Measurements from ENCODE around the gene NAMPT.

Gene NAMPT

DNA sequence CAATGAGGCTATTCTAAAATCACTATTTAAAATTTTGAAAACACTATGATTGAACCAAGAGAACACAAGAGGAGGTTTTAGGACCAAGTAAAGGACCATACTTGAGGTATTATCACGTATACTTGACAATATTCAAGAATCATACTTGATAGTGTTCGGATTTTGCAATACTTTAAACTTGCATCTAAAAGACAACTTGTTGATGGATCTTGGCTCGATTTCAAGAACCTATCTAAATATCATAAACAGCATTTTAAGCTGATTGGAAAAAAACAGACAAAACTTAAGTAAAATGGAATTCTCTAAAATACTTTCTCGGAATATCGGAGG lies 1.3 kb downstream of the NAMPT start:
- Histone ChIP-seq H3K4me1 (ENCODE audit: insufficient read depth, low read length, severe bottlenecking) (peaks cover 40% of the 10 kb centered on the region), H3K27ac (ENCODE audit: low read depth, low read length, poor library complexity, severe bottlenecking) (peak overlapping the region; percentile 21), H3K9me3 (ENCODE audit: low read length) (no peaks in the 10 kb centered on the region)

DNA sequence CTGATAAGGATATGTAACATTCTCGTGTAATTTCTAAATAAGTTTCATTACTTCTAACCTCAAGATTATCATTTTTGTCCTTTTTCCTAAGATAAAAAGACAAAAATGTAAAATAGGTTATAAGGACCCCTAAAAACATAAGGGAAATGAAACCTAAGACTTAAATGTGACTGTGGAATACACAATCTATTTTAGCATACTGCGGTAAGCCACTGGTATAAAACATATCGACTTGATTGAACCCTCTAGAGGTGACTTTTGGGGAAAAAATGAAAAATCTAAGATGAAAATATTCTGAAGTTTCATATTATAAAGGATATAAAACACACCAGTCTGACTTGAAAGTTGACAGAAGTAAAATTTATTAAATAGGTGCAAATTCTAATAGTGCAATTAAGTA lies 1.9 kb downstream of the NAMPT start:
- Histone ChIP-seq H2AFZ (ENCODE audit: low read length) (no peak overlapping the region), H3K27ac (ENCODE audit: low read depth, low read length, poor library complexity, severe bottlenecking) (no peak overlapping the region), H3K9me2 (ENCODE audit: low read depth, low read length) (no peaks in the 10 kb centered on the region), H4K20me1 (ENCODE audit: insufficient read depth, low read length) (no peaks in the 10 kb centered on the region), H3K36me3 (ENCODE audit: insufficient read depth, low read length) (no peaks in the 10 kb centered on the region), H3F3A (ENCODE audit: insufficient read depth, low read length) (no peaks in the 10 kb centered on the region), H3K27me3 (ENCODE audit: insufficient read depth, low read length) (no peaks in the 10 kb centered on the region), H3K4me2 (ENCODE audit: low read length) (peak overlapping the region; percentile 95), H3K4me1 (ENCODE audit: insufficient read depth, low read length, severe bottlenecking) (peaks cover 40% of the 10 kb centered on the region), H3K79me2 (ENCODE audit: insufficient read depth, low read length) (peaks cover 60% of the 10 kb centered on the region), H3K4me3 (ENCODE audit: low read depth, low read length, poor library complexity, severe bottlenecking) (peak overlapping the region; percentile 77), H3K9me3 (ENCODE audit: low read length) (no peaks in the 10 kb centered on the region), H3K9ac (ENCODE audit: low read length) (peak overlapping the region; percentile 91; the same call in 1 of the 2 replicates)
- TF ChIP-seq, protein P1, sequence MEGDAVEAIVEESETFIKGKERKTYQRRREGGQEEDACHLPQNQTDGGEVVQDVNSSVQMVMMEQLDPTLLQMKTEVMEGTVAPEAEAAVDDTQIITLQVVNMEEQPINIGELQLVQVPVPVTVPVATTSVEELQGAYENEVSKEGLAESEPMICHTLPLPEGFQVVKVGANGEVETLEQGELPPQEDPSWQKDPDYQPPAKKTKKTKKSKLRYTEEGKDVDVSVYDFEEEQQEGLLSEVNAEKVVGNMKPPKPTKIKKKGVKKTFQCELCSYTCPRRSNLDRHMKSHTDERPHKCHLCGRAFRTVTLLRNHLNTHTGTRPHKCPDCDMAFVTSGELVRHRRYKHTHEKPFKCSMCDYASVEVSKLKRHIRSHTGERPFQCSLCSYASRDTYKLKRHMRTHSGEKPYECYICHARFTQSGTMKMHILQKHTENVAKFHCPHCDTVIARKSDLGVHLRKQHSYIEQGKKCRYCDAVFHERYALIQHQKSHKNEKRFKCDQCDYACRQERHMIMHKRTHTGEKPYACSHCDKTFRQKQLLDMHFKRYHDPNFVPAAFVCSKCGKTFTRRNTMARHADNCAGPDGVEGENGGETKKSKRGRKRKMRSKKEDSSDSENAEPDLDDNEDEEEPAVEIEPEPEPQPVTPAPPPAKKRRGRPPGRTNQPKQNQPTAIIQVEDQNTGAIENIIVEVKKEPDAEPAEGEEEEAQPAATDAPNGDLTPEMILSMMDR (IDR thresholded peaks at IDR 0.05; ENCODE audit: low read length) = no peak
- no peak for TF ChIP-seq EZH2 (IDR thresholded peaks at IDR 0.05; ENCODE audit: borderline replicate concordance, low read length)

More for the DNA sequence above, 1.3 kb downstream of the NAMPT start:
- H3K9ac ChIP-seq (ENCODE audit: low read length) = peak overlapping the region; percentile 91
- H3K9me2 ChIP-seq (ENCODE audit: low read depth, low read length) = no peaks in the 10 kb centered on the region
- H3K4me3 ChIP-seq (ENCODE audit: low read depth, low read length, poor library complexity, severe bottlenecking) = peak overlapping the region; percentile 77
- no peaks in the 10 kb centered on the region for H3K36me3 ChIP-seq (ENCODE audit: insufficient read depth, low read length)
- peak overlapping the region; percentile 95 for H3K4me2 ChIP-seq (ENCODE audit: low read length)
- H3K79me2 ChIP-seq (ENCODE audit: insufficient read depth, low read length) = peaks cover 54% of the 10 kb centered on the region
- no peak for TF ChIP-seq EZH2 (IDR thresholded peaks at IDR 0.05; ENCODE audit: borderline replicate concordance, low read length)
- TF ChIP-seq, protein P1 (IDR thresholded peaks at IDR 0.05; ENCODE audit: low read length) = no peak
- no peaks in the 10 kb centered on the region for H3F3A ChIP-seq (ENCODE audit: insufficient read depth, low read length)
- H4K20me1 ChIP-seq (ENCODE audit: insufficient read depth, low read length) = no peaks in the 10 kb centered on the region
- no peak overlapping the region for H2AFZ ChIP-seq (ENCODE audit: low read length)
- H3K27me3 ChIP-seq (ENCODE audit: insufficient read depth, low read length) = no peaks in the 10 kb centered on the region

DNA sequence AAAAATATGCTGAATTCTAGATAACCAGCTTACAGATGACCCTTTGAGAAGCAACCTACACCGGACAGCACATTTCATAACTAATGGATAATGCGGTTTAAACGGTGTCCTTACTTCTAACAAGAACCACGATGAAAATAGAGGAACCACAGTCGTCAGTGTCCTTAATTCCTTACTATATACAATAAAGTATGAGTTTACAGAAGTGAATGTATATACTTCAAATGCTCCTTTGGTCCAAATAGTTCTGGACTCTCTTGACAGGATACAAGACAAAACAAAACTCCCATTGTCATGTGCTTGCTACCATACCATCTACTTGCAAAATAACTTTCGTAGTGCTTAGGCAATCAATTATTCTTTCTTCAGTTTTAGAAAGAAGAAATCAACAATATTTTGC lies 2.4 kb downstream of the NAMPT start:
- H3K27me3 ChIP-seq (ENCODE audit: insufficient read depth, low read length) = no peaks in the 10 kb centered on the region
- H3K4me1 ChIP-seq (ENCODE audit: insufficient read depth, low read length, severe bottlenecking) = peaks cover 40% of the 10 kb centered on the region
- peak overlapping the region; percentile 77 for H3K4me3 ChIP-seq (ENCODE audit: low read depth, low read length, poor library complexity, severe bottlenecking)
- TF ChIP-seq, protein P1 (IDR thresholded peaks at IDR 0.05; ENCODE audit: low read length) = no peak
- no peak for TF ChIP-seq EZH2 (IDR thresholded peaks at IDR 0.05; ENCODE audit: borderline replicate concordance, low read length)
- no peak overlapping the region for H3K27ac ChIP-seq (ENCODE audit: low read depth, low read length, poor library complexity, severe bottlenecking)
- peaks cover 2% of the 10 kb centered on the region for H3K36me3 ChIP-seq (ENCODE audit: insufficient read depth, low read length)
- peak overlapping the region; percentile 5; the same call in 1 of the 2 replicates for H3K9ac ChIP-seq (ENCODE audit: low read length)
- H2AFZ ChIP-seq (ENCODE audit: low read length) = no peak overlapping the region
- H4K20me1 ChIP-seq (ENCODE audit: insufficient read depth, low read length) = no peaks in the 10 kb centered on the region
- H3K9me3 ChIP-seq (ENCODE audit: low read length) = no peaks in the 10 kb centered on the region
- H3F3A ChIP-seq (ENCODE audit: insufficient read depth, low read length) = no peaks in the 10 kb centered on the region
- peak overlapping the region; percentile 95 for H3K4me2 ChIP-seq (ENCODE audit: low read length)
- H3K9me2 ChIP-seq (ENCODE audit: low read depth, low read length) = no peaks in the 10 kb centered on the region
- peaks cover 63% of the 10 kb centered on the region for H3K79me2 ChIP-seq (ENCODE audit: insufficient read depth, low read length)
